HEK293 (cell line): ENCODE measurements around the gene SLC35F5.

Experiments used
- CTCF ChIP-seq: fragments of 450-650 bp; formaldehyde crosslinking; IDR thresholded peaks from 2 replicates; pipeline ENCODE4 v1.5.1; 2016; ENCODE audit warnings: missing biosample characterization, missing genetic modification characterization
- ZNF366 ChIP-seq: fragments of 450-650 bp; formaldehyde crosslinking; conservative IDR thresholded peaks from 2 replicates; pipeline ENCODE4 v1.5.1; 2016; ENCODE audit warnings: missing biosample characterization, missing genetic modification characterization
- ZNF501 ChIP-seq: fragments of 450-650 bp; formaldehyde crosslinking; IDR thresholded peaks from 2 replicates; pipeline ENCODE4 v1.5.1; 2016; ENCODE audit warnings: missing biosample characterization, missing genetic modification characterization

- TF ChIP-seq CTCF = no peak
- no peak for TF ChIP-seq ZNF501 (tag by site-specific recombination)
- no peak for TF ChIP-seq ZNF366 (tag by site-specific recombination)
Observed at GRCh38 chr2:113703386-113704299, 52.8 kb downstream of the SLC35F5 start.
